GM18526 (cell line): ENCODE measurements around the gene EIF4G2.

ENCODE experiments used
- POLR2A ChIP-seq: IDR thresholded peaks from 3 replicates; pipeline ENCODE4 v1.6.1; 2011; ENCODE audit not compliant: insufficient read length; ENCODE audit errors: extremely low read depth

EIF4G2 gene

DNA sequence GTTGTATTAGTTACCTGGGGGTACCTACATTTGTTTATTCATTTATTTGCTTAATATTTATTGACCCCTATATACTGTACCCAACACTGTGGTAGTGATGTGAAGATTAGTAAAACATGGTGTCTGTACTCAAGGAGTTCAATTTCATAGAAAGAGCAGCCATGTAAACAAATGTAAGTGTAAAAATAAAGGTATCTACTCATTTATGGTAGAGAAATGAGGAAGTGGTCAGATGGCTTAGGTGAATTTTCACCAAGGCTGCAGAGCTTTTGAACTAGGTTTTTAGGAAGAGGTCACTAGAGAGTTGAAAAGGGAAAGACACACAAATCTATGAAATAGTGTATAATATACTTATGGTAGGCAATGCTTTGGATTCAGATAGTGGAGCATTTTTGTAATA is 46.5 kb downstream of the EIF4G2 start:
- TF ChIP-seq POLR2A: no peak

DNA sequence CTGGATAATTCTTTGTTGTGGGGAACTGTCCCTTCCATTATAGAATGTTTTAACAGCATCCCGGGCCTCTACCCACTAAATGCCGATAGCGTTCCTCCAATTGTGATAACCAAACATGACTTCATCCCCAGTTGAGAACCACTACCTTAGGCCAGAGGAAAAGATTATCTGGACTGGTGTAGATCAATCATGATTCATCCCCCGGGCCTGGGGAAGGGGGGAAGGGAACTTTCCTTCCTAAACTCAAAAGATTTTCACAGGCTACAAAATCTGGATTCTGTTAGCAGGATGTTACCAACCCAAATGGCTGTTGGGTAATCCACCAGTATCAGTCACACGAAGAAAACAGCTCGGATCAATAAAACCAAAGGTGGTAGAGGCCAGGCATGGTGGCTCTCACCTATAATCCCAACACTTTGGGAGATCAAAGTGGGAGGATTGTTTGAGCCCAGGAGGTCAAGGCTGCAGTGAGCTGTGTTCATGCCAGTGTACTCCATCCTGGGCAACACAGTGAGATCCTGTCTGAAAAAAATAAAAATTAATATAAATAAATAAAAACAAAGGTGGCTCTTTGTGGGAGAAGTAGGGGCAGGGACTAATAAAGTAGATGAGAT is 47.5 kb downstream of the EIF4G2 start:
- no peak for TF ChIP-seq POLR2A

DNA sequence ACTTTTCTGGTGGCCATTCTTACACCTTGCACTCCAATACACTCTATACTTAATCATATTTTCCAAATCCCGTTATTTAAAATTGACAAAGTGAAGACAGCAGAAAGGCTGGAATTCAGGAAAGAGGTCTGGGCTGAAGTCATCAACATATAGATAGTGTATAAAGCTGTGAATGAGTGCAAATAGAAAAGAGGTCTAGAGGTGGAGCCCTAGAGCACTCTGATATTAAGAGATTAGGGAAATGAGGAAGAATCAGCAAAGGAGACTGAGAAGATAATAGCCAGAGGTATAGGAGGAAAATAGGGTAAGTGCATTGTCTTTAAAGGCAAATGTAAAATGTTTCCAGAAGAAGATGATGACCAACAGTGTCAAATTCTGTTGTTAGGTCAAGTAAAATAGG is 49.8 kb downstream of the EIF4G2 start:
- TF ChIP-seq POLR2A: no peak

DNA sequence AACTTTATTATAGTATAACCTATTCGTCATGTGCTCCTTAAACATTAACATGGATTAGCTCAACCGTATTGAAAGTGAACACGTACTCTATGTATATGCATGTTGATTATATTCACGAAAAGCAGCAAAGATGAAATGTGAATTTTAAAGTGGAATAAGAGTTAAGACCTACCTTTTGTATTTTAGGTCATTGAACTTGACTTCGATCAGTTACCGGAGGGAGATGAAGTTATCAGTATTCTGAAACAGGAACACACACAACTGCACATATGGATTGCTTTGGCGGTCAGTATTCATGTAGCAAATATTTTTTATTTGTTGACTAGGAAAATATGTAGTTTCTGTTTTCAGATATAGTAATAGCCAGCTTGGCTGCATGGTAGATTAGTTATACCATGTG is 56.2 kb downstream of the EIF4G2 start:
- no peak for TF ChIP-seq POLR2A

GRCh38 chr11:10752061-10752460 is 56.7 kb downstream of the EIF4G2 start:
- TF ChIP-seq POLR2A: no peak

GRCh38 chr11:10751581-10751940 is 57.2 kb downstream of the EIF4G2 start:
- TF ChIP-seq POLR2A: no peak

DNA sequence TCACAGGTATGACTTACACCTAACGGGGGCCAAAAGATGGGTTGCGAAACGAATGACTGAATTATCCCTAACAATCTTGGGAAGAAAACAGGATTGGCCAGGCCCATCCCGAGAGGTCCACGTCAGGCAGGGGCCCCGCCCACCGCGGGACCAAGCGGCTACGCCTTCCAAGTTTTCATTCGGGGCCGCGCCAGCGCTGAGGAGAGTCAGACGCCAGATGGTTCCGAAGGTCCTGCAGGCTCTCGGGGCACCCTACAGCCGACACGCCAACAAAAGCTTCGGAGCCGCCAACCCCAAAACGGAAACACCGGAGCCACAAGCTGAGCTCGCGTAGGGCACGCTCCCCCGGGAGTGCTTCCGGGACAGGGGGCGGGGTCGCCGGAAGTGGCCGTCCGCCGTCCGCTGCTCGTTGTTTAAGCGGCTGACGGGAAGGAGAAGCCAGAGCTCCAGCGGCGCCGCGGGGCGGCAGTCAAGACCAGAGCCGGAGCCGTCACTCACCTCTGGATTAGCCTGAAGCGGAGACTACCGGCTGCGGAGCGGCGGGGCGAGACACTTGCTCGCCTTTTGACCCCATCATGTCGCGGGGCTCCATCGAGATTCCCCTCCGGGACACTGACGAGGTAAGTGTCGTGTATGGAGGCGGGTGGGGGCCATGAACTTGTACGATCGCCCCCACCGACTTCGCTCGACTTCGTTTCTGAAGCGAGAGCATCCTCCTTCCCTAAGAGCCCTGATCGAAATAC is 57.7 kb downstream of the EIF4G2 start, which contains the start of gene CTR9:
TSS of gene CTR9 (plus strand) at position 409 of the 743 bp plus-strand sequence. CDS start at position 576, 167 bp downstream.
- TF ChIP-seq POLR2A: peak; percentile 97

DNA sequence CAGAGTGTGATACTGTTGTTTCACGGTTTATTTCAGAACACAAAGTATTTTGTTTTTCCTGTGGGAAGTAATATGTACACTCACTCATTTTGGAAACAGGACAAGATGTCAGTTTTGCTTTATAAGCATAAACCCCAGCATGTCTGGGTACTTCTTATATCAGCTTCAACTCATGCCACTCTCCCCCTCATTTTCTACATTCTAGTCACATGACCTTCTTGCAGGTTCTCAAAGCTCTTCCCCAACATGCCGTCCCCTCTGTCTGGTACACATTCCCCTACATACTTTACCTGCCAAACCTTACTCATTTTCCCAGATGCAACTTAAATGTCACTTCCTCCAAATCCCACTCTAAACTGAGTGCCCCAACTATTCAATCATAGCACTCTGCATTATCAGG is 59.2 kb downstream of the EIF4G2 start:
- no peak for TF ChIP-seq POLR2A

DNA sequence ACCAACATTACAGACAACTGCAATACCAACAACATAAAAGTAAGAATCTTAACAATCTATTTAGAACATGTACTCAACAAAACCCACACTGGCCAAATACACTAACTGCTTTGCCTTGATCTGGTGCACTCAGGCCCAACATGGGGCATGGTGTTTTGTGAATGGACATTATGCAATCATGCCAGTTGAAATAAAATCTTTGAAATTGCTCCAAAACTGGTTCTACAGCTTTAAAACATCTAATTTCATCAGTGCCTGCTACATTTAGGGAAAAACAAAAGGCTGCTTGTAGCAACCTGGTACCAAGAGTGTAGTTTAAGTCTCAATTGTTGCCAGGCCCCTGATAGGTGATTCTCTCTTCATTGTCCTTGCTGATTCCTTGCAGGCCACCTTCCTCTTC is 61.0 kb downstream of the EIF4G2 start:
- no peak for TF ChIP-seq POLR2A
